ENCODE data around the gene NPAS3.

The NPAS3 gene

GRCh38 chr14:33527023-33527634 lies 588.5 kb downstream of the NPAS3 start:
- CTCF ChIA-PET, result no interaction called here
- DNase-seq (ENCODE audit: extremely low spot score), result no peak
- TF ChIP-seq CTCF (IDR thresholded peaks at IDR 0.05; ENCODE audit: control extremely low read depth, extremely low read depth, low read depth, missing control alignments), result no peak
- POLR2A ChIA-PET, result no interaction called here

- POLR2A ChIA-PET, result no interaction called here
- no peak for TF ChIP-seq CTCF (IDR thresholded peaks at IDR 0.05; ENCODE audit: control extremely low read depth, extremely low read depth, low read depth, missing control alignments)
- CTCF ChIA-PET, result no interaction called here
- DNase-seq (ENCODE audit: extremely low spot score), result no peak
Observed at GRCh38 chr14:33528655-33529054, 590.0 kb downstream of the NPAS3 start.

- ChIA-PET CTCF (no interaction called here), POLR2A (no interaction called here)
- TF ChIP-seq CTCF (IDR thresholded peaks at IDR 0.05; ENCODE audit: control extremely low read depth, extremely low read depth, low read depth, missing control alignments), result no peak
- no peak for DNase-seq (ENCODE audit: extremely low spot score)
Observed at GRCh38 chr14:33529787-33530757, 591.4 kb downstream of the NPAS3 start.

- POLR2A ChIA-PET, result no interaction called here
- CTCF ChIA-PET, result no interaction called here
- TF ChIP-seq CTCF (IDR thresholded peaks at IDR 0.05; ENCODE audit: control extremely low read depth, extremely low read depth, low read depth, missing control alignments), result no peak
- DNase-seq (ENCODE audit: extremely low spot score), result no peak
Observed at GRCh38 chr14:33532553-33532952, 593.9 kb downstream of the NPAS3 start.

- TF ChIP-seq CTCF (IDR thresholded peaks at IDR 0.05; ENCODE audit: control extremely low read depth, extremely low read depth, low read depth, missing control alignments), result no peak
- DNase-seq (ENCODE audit: extremely low spot score), result no peak
- ChIA-PET CTCF (no interaction called here), POLR2A (no interaction called here)
Observed at GRCh38 chr14:33534104-33534503, 595.4 kb downstream of the NPAS3 start.

GRCh38 chr14:33534632-33535031 lies 596.0 kb downstream of the NPAS3 start:
- ChIA-PET POLR2A (no interaction called here), CTCF (no interaction called here)
- no peak for TF ChIP-seq CTCF (IDR thresholded peaks at IDR 0.05; ENCODE audit: control extremely low read depth, extremely low read depth, low read depth, missing control alignments)
- DNase-seq (ENCODE audit: extremely low spot score), result no peak
